H1 (cell line): Measurements from ENCODE around the gene PPM1D. TPM values are rescaled to one million over a fixed set of nuclear protein-coding genes. Genes with fewer than 3 reads are reported as not detected.

ENCODE experiments used
- CTCF ChIA-PET: fragments of 300-600 bp; sonication (Branson Sonifier 250); formaldehyde crosslinking; loops from one replicate; lab custom pipeline; 2021; ENCODE audit not compliant: partially characterized antibody; lab: Charles Lee
- POLR2A ChIA-PET: fragments of 300-600 bp; sonication (Branson Sonifier 250); formaldehyde crosslinking; loops from one replicate; lab custom pipeline; 2021; ENCODE audit warnings: inconsistent platforms; ENCODE audit not compliant: partially characterized antibody; lab: Charles Lee
- DNase-seq, 2 experiments: peaks; one replicate each; pipeline versions ENCODE4 v3.0.0 to v3.0.0-alpha.2; 2010 to 2022; ENCODE audit warnings: low spot score in 2 of 2, low read depth in 1 of 2, mixed read lengths in 1 of 2
- FAIRE-seq: peaks from 2 replicates; lab custom pipeline; 2011; peaks lifted over from hg19 to GRCh38; lab: Jason Lieb, UNC
- H2AFZ ChIP-seq: 2 replicates; pipeline ENCODE4 v1.8.1; 2012; ENCODE audit warnings: low read length, inconsistent platforms
- H2AK5ac ChIP-seq: 2 replicates; pipeline ENCODE4 v1.6.1; 2013; ENCODE audit warnings: low read depth, low read length
- H2BK120ac ChIP-seq: replicated peaks from 2 replicates; pipeline ENCODE3; 2013; ENCODE audit warnings: low read depth, low read length, inconsistent platforms
- H2BK12ac ChIP-seq: 2 replicates; pipeline ENCODE4 v1.6.1; 2013; ENCODE audit warnings: low read depth, low read length
- H2BK15ac ChIP-seq: 2 replicates; pipeline ENCODE4 v1.6.1; 2013; ENCODE audit warnings: low read length
- H2BK20ac ChIP-seq: 2 replicates; pipeline ENCODE4 v1.6.1; 2013; ENCODE audit warnings: low read length
- H2BK5ac ChIP-seq: 2 replicates; pipeline ENCODE4 v1.6.1; 2013; ENCODE audit warnings: low read depth, low read length
- H3K14ac ChIP-seq: 2 replicates; pipeline ENCODE4 v1.6.1; 2013; ENCODE audit warnings: inconsistent platforms; ENCODE audit not compliant: insufficient read length
- H3K18ac ChIP-seq: 2 replicates; pipeline ENCODE4 v1.6.1; 2013; ENCODE audit warnings: low read length; ENCODE audit errors: extremely low read depth
- H3K23ac ChIP-seq: 2 replicates; pipeline ENCODE4 v1.6.1; 2013; ENCODE audit warnings: inconsistent platforms; ENCODE audit not compliant: insufficient read length
- H3K23me2 ChIP-seq: 2 replicates; pipeline ENCODE4 v1.6.1; 2013; ENCODE audit warnings: low read depth, low read length
- H3K27ac ChIP-seq: 2 replicates; pipeline ENCODE4 v1.6.1; 2011; ENCODE audit warnings: low read depth, low read length, inconsistent platforms
- H3K27me3 ChIP-seq, 4 experiments: replicated peaks in 1 of 4; 1 replicate in 1 of 4; 2 replicates in 3 of 4; pipeline versions ENCODE4 v1.6.1 to v1.8.1; 2011 to 2013; ENCODE audit warnings: low read length in 3 of 4, mild to moderate bottlenecking in 3 of 4, inconsistent platforms in 2 of 4, mixed read lengths in 2 of 4, moderate library complexity in 1 of 4; ENCODE audit not compliant: control insufficient read depth in 3 of 4, insufficient read depth in 3 of 4; ENCODE audit errors: extremely low read depth in 1 of 4
- H3K36me3 ChIP-seq, 4 experiments: 2 replicates each; pipeline versions ENCODE4 v1.6.1 to v1.8.1; 2011 to 2013; ENCODE audit warnings: mild to moderate bottlenecking in 4 of 4, low read length in 3 of 4, moderate library complexity in 2 of 4, control low read depth in 1 of 4, inconsistent platforms in 1 of 4; ENCODE audit not compliant: insufficient read depth in 4 of 4, control insufficient read depth in 2 of 4
- H3K4ac ChIP-seq: replicated peaks from 2 replicates; pipeline ENCODE3; 2013; ENCODE audit warnings: low read length, low read depth, mixed read lengths, inconsistent platforms; ENCODE audit not compliant: insufficient read length
- H3K4me1 ChIP-seq, 4 experiments: replicated peaks in 1 of 4; 1 replicate in 1 of 4; 2 replicates in 3 of 4; pipeline versions ENCODE4 v1.6.1 to v1.8.1; 2011 to 2013; ENCODE audit warnings: low read length in 3 of 4, inconsistent platforms in 2 of 4, mixed read lengths in 1 of 4; ENCODE audit not compliant: insufficient read depth in 4 of 4, control insufficient read depth in 3 of 4
- H3K4me2 ChIP-seq, 2 experiments: 2 replicates each; pipeline versions ENCODE4 v1.6.1 to v1.8.1; 2011 to 2013; ENCODE audit warnings: low read depth in 2 of 2, low read length in 2 of 2, control low read depth in 1 of 2, inconsistent platforms in 1 of 2, mild to moderate bottlenecking in 1 of 2; ENCODE audit not compliant: insufficient read depth in 1 of 2
- H3K4me3 ChIP-seq, 4 experiments: fragments of 200-600, 300-600 bp in 1 of 4; sonication (generic), shearing (Covaris generic), sonication (Bioruptor Twin) in 1 of 4; 2 replicates each; pipeline versions ENCODE4 v1.5.1 to v1.8.1; 2011 to 2016; ENCODE audit warnings: low read length in 4 of 4, low read depth in 3 of 4, control low read depth in 2 of 4, inconsistent platforms in 2 of 4, mild to moderate bottlenecking in 2 of 4, mixed read lengths in 1 of 4, moderate library complexity in 1 of 4; ENCODE audit not compliant: insufficient read depth in 2 of 4; ENCODE audit errors: extremely low read depth in 1 of 4
- H3K56ac ChIP-seq: replicated peaks from 2 replicates; pipeline ENCODE3; 2013; ENCODE audit warnings: low read depth, mild to moderate bottlenecking, mixed read lengths, low read length, inconsistent platforms; ENCODE audit not compliant: insufficient read length
- H3K79me1 ChIP-seq: 2 replicates; pipeline ENCODE4 v1.6.1; 2013; ENCODE audit warnings: low read depth, low read length, control low read depth
- H3K79me2 ChIP-seq, 2 experiments: 2 replicates each; pipeline versions ENCODE4 v1.6.1 to v1.8.1; 2012 to 2013; ENCODE audit warnings: low read length in 2 of 2, mild to moderate bottlenecking in 2 of 2, inconsistent platforms in 1 of 2; ENCODE audit not compliant: insufficient read depth in 2 of 2, control insufficient read depth in 1 of 2
- H3K9ac ChIP-seq, 4 experiments: replicated peaks in 1 of 4; 1 replicate in 1 of 4; 2 replicates in 3 of 4; pipeline versions ENCODE4 v1.6.1 to v1.8.1; 2011 to 2013; ENCODE audit warnings: low read depth in 3 of 4, low read length in 3 of 4, control low read depth in 2 of 4, mild to moderate bottlenecking in 2 of 4, moderate library complexity in 2 of 4, inconsistent platforms in 1 of 4; ENCODE audit errors: extremely low read depth in 1 of 4
- H3K9me3 ChIP-seq, 2 experiments: 2 replicates each; pipeline versions ENCODE4 v1.6.1 to v1.8.1; 2012 to 2013; ENCODE audit warnings: mild to moderate bottlenecking in 2 of 2, moderate library complexity in 2 of 2, control low read depth in 1 of 2, inconsistent platforms in 1 of 2, low read depth in 1 of 2, low read length in 1 of 2, mixed read lengths in 1 of 2; ENCODE audit not compliant: insufficient read depth in 2 of 2
- H4K20me1 ChIP-seq, 2 experiments: replicated peaks in 1 of 2; 2 replicates each; pipeline versions ENCODE3 to v1.8.1; 2011 to 2013; ENCODE audit warnings: inconsistent platforms in 2 of 2, low read length in 2 of 2, mild to moderate bottlenecking in 1 of 2; ENCODE audit not compliant: insufficient read depth in 2 of 2, control insufficient read depth in 1 of 2
- H4K5ac ChIP-seq: 2 replicates; pipeline ENCODE4 v1.6.1; 2013; ENCODE audit warnings: low read length, low read depth, mixed read lengths, inconsistent platforms; ENCODE audit not compliant: insufficient read length
- H4K8ac ChIP-seq: 2 replicates; pipeline ENCODE4 v1.8.0; 2013; ENCODE audit warnings: mild to moderate bottlenecking, moderate library complexity, low read length, inconsistent platforms; ENCODE audit not compliant: insufficient read depth; ENCODE audit errors: extremely low read depth
- H4K91ac ChIP-seq: replicated peaks from 2 replicates; pipeline ENCODE3; 2013; ENCODE audit warnings: low read length, mixed read lengths, inconsistent platforms; ENCODE audit not compliant: insufficient read length
- CBX5 ChIP-seq: fragments of 300-800, 300-1000 bp; sonication (generic); IDR thresholded peaks from 2 replicates; pipeline ENCODE4 v1.7.1; 2016; ENCODE audit warnings: antibody characterized with exemption, low read length, low read depth
- HDAC6 ChIP-seq: IDR thresholded peaks from one replicate; pipeline ENCODE4 v1.7.1; 2012; ENCODE audit warnings: low read depth, mild to moderate bottlenecking, inconsistent platforms, low read length, moderate library complexity
- SAP30 ChIP-seq: fragments of 300-600 bp; sonication (generic); IDR thresholded peaks from 2 replicates; pipeline ENCODE4 v1.7.1; 2012; ENCODE audit warnings: low read length, moderate library complexity, mild to moderate bottlenecking, inconsistent platforms; ENCODE audit not compliant: insufficient read depth, insufficient replicate concordance
- SIN3A ChIP-seq, 2 experiments: IDR thresholded peaks in 1 of 2; conservative IDR thresholded peaks in 1 of 2; 2 replicates each; pipeline ENCODE4 v1.6.1; 2011 to 2012; ENCODE audit warnings: low read length in 2 of 2, improper control_type of control experiment in 1 of 2, low read depth in 1 of 2, mild to moderate bottlenecking in 1 of 2
- SRF ChIP-seq: IDR thresholded peaks from 2 replicates; pipeline ENCODE4 v1.6.1; 2011; ENCODE audit warnings: mild to moderate bottlenecking, low read depth, low read length, moderate library complexity
- USF2 ChIP-seq: IDR thresholded peaks from 2 replicates; pipeline ENCODE4 v1.6.1; 2011; ENCODE audit warnings: low read length, improper control_type of control experiment
- WGBS, 2 experiments: shearing (Covaris generic) in 1 of 2; methylation state at CpG; one replicate each; pipeline versions ENCODE4 v1.1.6 to v1.1.7; 2013 to 2015; ENCODE audit warnings: low lambda C conversion rate in 2 of 2, mixed read lengths in 2 of 2, inconsistent platforms in 1 of 2, low coverage in 1 of 2, missing lambda C conversion rate in 1 of 2; ENCODE audit not compliant: insufficient replicate concordance in 2 of 2, insufficient coverage in 1 of 2, insufficient read length in 1 of 2; ENCODE audit errors: extremely low coverage in 1 of 2, missing lambda C conversion rate in 1 of 2; 5-methylcytosine and 5-hydroxymethylcytosine counted together
- polyA plus RNA-seq, 7 experiments: library from polyadenylated mRNA; depleted of rRNA in 3 of 7; stranded (reverse) in 5 of 7; unstranded in 2 of 7; fragments of >200 nt in 5 of 7; fragments of 200-250 nt in 2 of 7; gene quantifications; 1 replicate in 5 of 7; 2 replicates in 1 of 7; 4 replicates in 1 of 7; pipeline versions ENCODE4 v1.2.1 to v1.2.3, GENCODE V29; 2011 to 2013; ENCODE audit warnings: missing spikeins in 2 of 7, mixed read lengths in 2 of 7
- total RNA-seq: library from RNA; stranded (reverse); fragmentation: NEBNext Ultra II Directional; extraction: Animal tissue kit (Norgen Biotek cat#: 25700); gene quantifications from 2 replicates; pipeline ENCODE4 v1.2.1, GENCODE V29; 2021

Gene PPM1D
- total and polyA plus RNA-seq, 2 of the 8 experiments (the other 6 are each of a cell fraction or from before 2014, with no cell fraction given): 5.0 to 16.7 TPM

DNA sequence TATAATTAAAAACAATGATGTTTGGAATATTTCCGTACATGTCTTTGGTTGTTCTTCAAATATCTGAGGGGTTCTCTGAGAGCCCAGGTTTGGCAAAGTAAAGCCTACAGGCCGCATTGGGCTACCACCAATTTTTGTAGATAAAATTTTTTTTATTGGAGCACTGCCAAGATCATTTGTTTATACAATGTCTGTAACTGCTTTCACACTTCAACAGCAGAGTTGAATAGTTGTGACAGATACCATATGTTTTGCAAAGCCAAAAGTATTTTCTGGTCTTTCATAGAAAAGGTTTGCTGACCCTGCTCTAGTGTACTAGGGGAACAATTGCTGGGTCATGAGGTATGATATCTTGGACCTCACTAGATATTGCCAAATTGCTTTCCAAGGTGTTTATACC, 10.5 kb downstream of the PPM1D start:
- H3K4me1 ChIP-seq: no peaks in the 10 kb centered on the region
- H3K27ac ChIP-seq: no peak overlapping the region
- no peak overlapping the region for H2AFZ ChIP-seq
- H2BK15ac ChIP-seq: no peak overlapping the region
- no peak for TF ChIP-seq CBX5
- no peak for TF ChIP-seq USF2
- TF ChIP-seq SIN3A (conservative IDR thresholded peaks at IDR 0.05 in 1 of 2, IDR thresholded peaks at IDR 0.05 in 1 of 2; ENCODE audit: low read depth in 1 of 2, low read length in 2 of 2): no peak
- no peak for TF ChIP-seq HDAC6
- no peak for TF ChIP-seq SAP30
- no peak for TF ChIP-seq SRF
- no peak overlapping the region for H2BK20ac ChIP-seq
- H3K14ac ChIP-seq: no peak overlapping the region
- no peaks in the 10 kb centered on the region; the same call in none of the 2 replicates for H3K79me1 ChIP-seq
- no peaks in the 10 kb centered on the region for H3K27me3 ChIP-seq
- peaks cover 7 to 9% of the 10 kb centered on the region in 2 experiments; a peak in 1 of 4 replicates for H3K9me3 ChIP-seq
- H4K5ac ChIP-seq: no peak overlapping the region
- H4K8ac ChIP-seq: no peak overlapping the region
- H3K23me2 ChIP-seq: no peaks in the 10 kb centered on the region
- H3K4ac ChIP-seq: no peak overlapping the region
- no peaks in the 10 kb centered on the region; a peak in 1 of 8 replicates for H3K36me3 ChIP-seq
- H2BK12ac ChIP-seq: no peak overlapping the region
- H3K23ac ChIP-seq: no peak overlapping the region
- CTCF ChIA-PET: no interaction called here
- H3K4me3 ChIP-seq: no peak overlapping the region
- peaks cover 0 to 2% of the 10 kb centered on the region in 2 experiments for H4K20me1 ChIP-seq
- POLR2A ChIA-PET: interaction anchor here (0.6 kb wide), 1 partner anchor 228 kb away, joined by 3 read pairs; no protein-coding TSS in a partner anchor
- no peak overlapping the region for H3K4me2 ChIP-seq
- peaks cover 18 to 91% of the 10 kb centered on the region in 2 experiments for H3K79me2 ChIP-seq
- 90% methylated on average over 2 of the region's 2 CpGs; no CpG with 5 or more reads in 1 of the 2 experiments for WGBS, 2 experiments
- DNase-seq: no peak
- FAIRE-seq: no peak
- H3K9ac ChIP-seq: no peak overlapping the region
- no peak overlapping the region for H2BK5ac ChIP-seq
- H4K91ac ChIP-seq: no peak overlapping the region
- no peak overlapping the region for H3K56ac ChIP-seq
- H2BK120ac ChIP-seq: no peak overlapping the region
- H3K18ac ChIP-seq: no peak overlapping the region
- H2AK5ac ChIP-seq: no peak overlapping the region
